H1 (cell line): ENCODE measurements around the gene CD200. TPM values are rescaled to one million over a fixed set of nuclear protein-coding genes. Genes with fewer than 3 reads are reported as not detected.

Source experiments
- CHD2 ChIP-seq: IDR thresholded peaks from 2 replicates; pipeline ENCODE4 v1.6.1; 2012; ENCODE audit warnings: low read length, improper control_type of control experiment
- CHD7 ChIP-seq: fragments of 300-600 bp; sonication (generic); IDR thresholded peaks from 2 replicates; pipeline ENCODE4 v1.7.1; 2012; ENCODE audit warnings: low read length, moderate library complexity, mild to moderate bottlenecking, inconsistent platforms; ENCODE audit not compliant: insufficient replicate concordance
- JUN ChIP-seq: IDR thresholded peaks from 2 replicates; pipeline ENCODE4 v1.6.1; 2011; ENCODE audit warnings: low read depth, mild to moderate bottlenecking, improper control_type of control experiment, low read length
- RXRA ChIP-seq: IDR thresholded peaks from 2 replicates; pipeline ENCODE4 v1.6.1; 2011; ENCODE audit warnings: low read depth, mild to moderate bottlenecking, low read length, moderate library complexity; ENCODE audit not compliant: insufficient read depth
- TBP ChIP-seq: IDR thresholded peaks from 2 replicates; pipeline ENCODE4 v1.6.1; 2011; ENCODE audit warnings: low read depth, low read length, improper control_type of control experiment
- TCF12 ChIP-seq: IDR thresholded peaks from 2 replicates; pipeline ENCODE4 v1.6.1; 2011; ENCODE audit warnings: low read depth, mild to moderate bottlenecking, low read length
- polyA plus RNA-seq, 7 experiments: library from polyadenylated mRNA; depleted of rRNA in 3 of 7; stranded (reverse) in 5 of 7; unstranded in 2 of 7; fragments of >200 nt in 5 of 7; fragments of 200-250 nt in 2 of 7; gene quantifications; 1 replicate in 5 of 7; 2 replicates in 1 of 7; 4 replicates in 1 of 7; pipeline versions ENCODE4 v1.2.1 to v1.2.3, GENCODE V29; 2011 to 2013; ENCODE audit warnings: missing spikeins in 2 of 7, mixed read lengths in 2 of 7
- total RNA-seq: library from RNA; stranded (reverse); fragmentation: NEBNext Ultra II Directional; extraction: Animal tissue kit (Norgen Biotek cat#: 25700); gene quantifications from 2 replicates; pipeline ENCODE4 v1.2.1, GENCODE V29; 2021

The CD200 gene
- total and polyA plus RNA-seq, 2 of the 8 experiments (the other 6 are each of a cell fraction or from before 2014, with no cell fraction given), result 45.8 to 50.2 TPM

DNA sequence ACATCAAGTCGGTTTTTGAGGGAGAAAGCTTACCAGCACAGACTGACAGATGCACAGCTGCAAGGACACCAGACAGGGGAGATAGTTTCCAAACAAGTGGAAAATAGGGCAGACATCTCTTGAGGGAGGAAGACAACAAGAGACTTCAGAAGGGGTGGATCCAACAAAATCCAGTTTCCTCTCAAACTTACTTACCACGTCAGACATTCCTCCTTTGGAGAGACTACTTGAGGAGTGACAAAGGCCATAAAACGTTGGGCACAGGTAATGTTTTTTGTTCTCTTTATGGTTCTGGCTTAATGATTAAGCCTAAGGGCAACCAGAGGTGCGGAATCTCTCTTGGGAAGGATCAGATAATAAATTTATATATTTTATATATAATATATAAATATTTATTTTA lies 76.1 kb downstream of the CD200 start (continued):
- TF ChIP-seq CHD7 (no peak), TCF12 (no peak), CHD2 (no peak), RXRA (no peak), JUN (no peak), TBP (no peak)
